Measurements from ENCODE around the gene RAB12. TPM values are rescaled to one million over a fixed set of nuclear protein-coding genes. Genes with fewer than 3 reads are reported as not detected.
"Not testable (repeated sequence)": the region's sequence is repeated elsewhere in the genome, so short reads cannot be mapped to it uniquely, and the experiment has no call there.

Gene RAB12
- total RNA-seq, 1 experiment from 2014 or later = 47.7 TPM

GRCh38 chr18:8562070-8562469 is 47.2 kb upstream of the RAB12 start:
- Mint-ChIP-seq H3K27ac (ENCODE audit: unreplicated experiment) (no peak overlapping the region), H3K4me3 (ENCODE audit: low read depth, unreplicated experiment) (no peak overlapping the region), H3K4me1 (ENCODE audit: low read depth, unreplicated experiment) (no peaks in the 10 kb centered on the region), H3K36me3 (ENCODE audit: insufficient read depth, unreplicated experiment) (no peaks in the 10 kb centered on the region), H3K9me3 (ENCODE audit: low read depth, unreplicated experiment) (no peaks in the 10 kb centered on the region), H3K27me3 (ENCODE audit: unreplicated experiment) (peaks cover 69% of the 10 kb centered on the region)
- CTCF ChIA-PET = no interaction called here
- intact Hi-C loops (cut with micrococcal nuclease; ENCODE audit: unreplicated experiment) = no loop called here
- no peak for TF ChIP-seq CTCF (IDR thresholded peaks at IDR 0.05; ENCODE audit: unreplicated experiment)
- no TSS peak for BruUV-seq (replicated peaks)
- no peak for DNase-seq

GRCh38 chr18:8562919-8563318 is 46.3 kb upstream of the RAB12 start:
- TF ChIP-seq CTCF (IDR thresholded peaks at IDR 0.05; ENCODE audit: unreplicated experiment) = no peak
- H3K36me3 Mint-ChIP-seq (ENCODE audit: insufficient read depth, unreplicated experiment) = no peaks in the 10 kb centered on the region
- CTCF ChIA-PET = interaction anchor here (0.6 kb wide), 1 partner anchor 493 kb away, joined by 3 read pairs; no protein-coding TSS in a partner anchor
- no peak overlapping the region for H3K4me3 Mint-ChIP-seq (ENCODE audit: low read depth, unreplicated experiment)
- BruUV-seq (replicated peaks) = no TSS peak
- intact Hi-C loops (cut with micrococcal nuclease; ENCODE audit: unreplicated experiment) = no loop called here
- no peak overlapping the region for H3K27ac Mint-ChIP-seq (ENCODE audit: unreplicated experiment)
- no peaks in the 10 kb centered on the region for H3K4me1 Mint-ChIP-seq (ENCODE audit: low read depth, unreplicated experiment)
- H3K9me3 Mint-ChIP-seq (ENCODE audit: low read depth, unreplicated experiment) = no peaks in the 10 kb centered on the region
- H3K27me3 Mint-ChIP-seq (ENCODE audit: unreplicated experiment) = peaks cover 60% of the 10 kb centered on the region
- DNase-seq = no peak

GRCh38 chr18:8571399-8571798 is 37.8 kb upstream of the RAB12 start:
- intact Hi-C loops (cut with micrococcal nuclease; ENCODE audit: unreplicated experiment) = no loop called here
- no peak overlapping the region for H3K27ac Mint-ChIP-seq (ENCODE audit: unreplicated experiment)
- no peak overlapping the region for H3K4me3 Mint-ChIP-seq (ENCODE audit: low read depth, unreplicated experiment)
- BruUV-seq (replicated peaks) = no TSS peak
- H3K9me3 Mint-ChIP-seq (ENCODE audit: low read depth, unreplicated experiment) = no peaks in the 10 kb centered on the region
- TF ChIP-seq CTCF (IDR thresholded peaks at IDR 0.05; ENCODE audit: unreplicated experiment) = no peak
- H3K4me1 Mint-ChIP-seq (ENCODE audit: low read depth, unreplicated experiment) = no peaks in the 10 kb centered on the region
- H3K36me3 Mint-ChIP-seq (ENCODE audit: insufficient read depth, unreplicated experiment) = no peaks in the 10 kb centered on the region
- peaks cover 35% of the 10 kb centered on the region for H3K27me3 Mint-ChIP-seq (ENCODE audit: unreplicated experiment)
- CTCF ChIA-PET = interaction anchor here (0.5 to 1.0 kb wide), 2 partner anchors 12 to 13 kb away, joined by 4 read pairs; no protein-coding TSS in a partner anchor
- no peak for DNase-seq

GRCh38 chr18:8573766-8574165 is 35.5 kb upstream of the RAB12 start:
- peaks cover 56% of the 10 kb centered on the region for H3K27me3 Mint-ChIP-seq (ENCODE audit: unreplicated experiment)
- H3K4me3 Mint-ChIP-seq (ENCODE audit: low read depth, unreplicated experiment); H3K27ac Mint-ChIP-seq (ENCODE audit: unreplicated experiment); H3K4me1 Mint-ChIP-seq (ENCODE audit: low read depth, unreplicated experiment); BruUV-seq (replicated peaks); intact Hi-C loops (cut with micrococcal nuclease; ENCODE audit: unreplicated experiment); H3K9me3 Mint-ChIP-seq (ENCODE audit: low read depth, unreplicated experiment); DNase-seq; CTCF ChIA-PET; H3K36me3 Mint-ChIP-seq (ENCODE audit: insufficient read depth, unreplicated experiment): not testable (repeated sequence)

GRCh38 chr18:8584798-8585197 is 24.4 kb upstream of the RAB12 start:
- H3K27me3 Mint-ChIP-seq (ENCODE audit: unreplicated experiment) = peaks cover 18% of the 10 kb centered on the region
- no peak overlapping the region for H3K4me3 Mint-ChIP-seq (ENCODE audit: low read depth, unreplicated experiment)

More at GRCh38 chr18:8584798-8585197, 24.4 kb upstream of the RAB12 start:
- H3K27ac Mint-ChIP-seq (ENCODE audit: unreplicated experiment) = no peak overlapping the region
- H3K36me3 Mint-ChIP-seq (ENCODE audit: insufficient read depth, unreplicated experiment) = no peaks in the 10 kb centered on the region
- no TSS peak for BruUV-seq (replicated peaks)
- no peaks in the 10 kb centered on the region for H3K9me3 Mint-ChIP-seq (ENCODE audit: low read depth, unreplicated experiment)
- no peak for DNase-seq
- CTCF ChIA-PET = interaction anchor here (0.6 to 0.7 kb wide), 2 partner anchors 14 to 1684 kb away, joined by 3 to 4 read pairs; no protein-coding TSS in a partner anchor
- intact Hi-C loops (cut with micrococcal nuclease; ENCODE audit: unreplicated experiment) = no loop called here
- H3K4me1 Mint-ChIP-seq (ENCODE audit: low read depth, unreplicated experiment) = peaks cover 8% of the 10 kb centered on the region
- TF ChIP-seq CTCF (IDR thresholded peaks at IDR 0.05; ENCODE audit: unreplicated experiment) = no peak

Measured in Calu3 (cell line).